H1 (cell line): ENCODE measurements around the gene DVL2.

Experiments
- CTCF ChIP-seq, 3 experiments: IDR thresholded peaks; 1 replicate in 2 of 3; 2 replicates in 1 of 3; pipeline versions ENCODE4 v1.5.1 to v1.6.1; 2011; ENCODE audit warnings: low read length in 3 of 3, mild to moderate bottlenecking in 3 of 3, inconsistent platforms in 2 of 3, low read depth in 1 of 3, moderate library complexity in 1 of 3; ENCODE audit not compliant: insufficient read depth in 1 of 3; ENCODE audit errors: control extremely low read depth in 1 of 3
- EGR1 ChIP-seq: IDR thresholded peaks from 2 replicates; pipeline ENCODE4 v1.6.1; 2011; ENCODE audit warnings: low read depth, low read length, borderline replicate concordance
- SP1 ChIP-seq: IDR thresholded peaks from 2 replicates; pipeline ENCODE4 v1.6.1; 2011; ENCODE audit warnings: low read depth, low read length

GRCh38 chr17:7196651-7197401 lies 37.5 kb downstream of the DVL2 start:
- no peak for TF ChIP-seq EGR1
- no peak for TF ChIP-seq CTCF (IDR thresholded peaks at IDR 0.05; ENCODE audit: control extremely low read depth in 1 of 3, insufficient read depth in 1 of 3, low read depth in 1 of 3, low read length in 3 of 3)
- no peak for TF ChIP-seq SP1
